ENCODE data around the gene MEGF9.

- TF ChIP-seq EP300 (IDR thresholded peaks at IDR 0.05): no peak
- TF ChIP-seq CTCF (IDR thresholded peaks at IDR 0.05): no peak
Measured at GRCh38 chr9:120720404-120720803, 6.1 kb upstream of the MEGF9 start.

Data from sigmoid colon (tissue), 4 donors.